ENCODE measurements around the gene RAB3C.

DNA sequence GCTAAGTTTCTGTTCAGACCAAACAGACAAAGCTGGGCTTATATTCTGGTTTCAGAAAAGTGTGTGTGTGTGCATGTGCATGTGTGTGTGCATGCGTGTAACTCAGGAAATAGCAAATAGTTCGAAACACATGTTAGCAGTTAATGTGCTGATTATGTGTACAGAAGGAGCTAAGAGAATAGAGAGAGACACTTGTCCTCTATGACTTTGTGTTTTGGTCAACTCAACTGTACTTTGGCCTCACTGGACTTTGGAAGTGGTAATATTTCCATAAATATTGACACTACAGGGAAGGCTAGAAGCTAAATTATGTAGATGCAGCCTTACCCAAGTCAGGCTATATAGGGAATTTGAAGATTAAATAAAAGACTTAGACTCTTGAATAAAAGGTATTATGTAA, 155.5 kb downstream of the RAB3C start:
- TF ChIP-seq, protein P1, sequence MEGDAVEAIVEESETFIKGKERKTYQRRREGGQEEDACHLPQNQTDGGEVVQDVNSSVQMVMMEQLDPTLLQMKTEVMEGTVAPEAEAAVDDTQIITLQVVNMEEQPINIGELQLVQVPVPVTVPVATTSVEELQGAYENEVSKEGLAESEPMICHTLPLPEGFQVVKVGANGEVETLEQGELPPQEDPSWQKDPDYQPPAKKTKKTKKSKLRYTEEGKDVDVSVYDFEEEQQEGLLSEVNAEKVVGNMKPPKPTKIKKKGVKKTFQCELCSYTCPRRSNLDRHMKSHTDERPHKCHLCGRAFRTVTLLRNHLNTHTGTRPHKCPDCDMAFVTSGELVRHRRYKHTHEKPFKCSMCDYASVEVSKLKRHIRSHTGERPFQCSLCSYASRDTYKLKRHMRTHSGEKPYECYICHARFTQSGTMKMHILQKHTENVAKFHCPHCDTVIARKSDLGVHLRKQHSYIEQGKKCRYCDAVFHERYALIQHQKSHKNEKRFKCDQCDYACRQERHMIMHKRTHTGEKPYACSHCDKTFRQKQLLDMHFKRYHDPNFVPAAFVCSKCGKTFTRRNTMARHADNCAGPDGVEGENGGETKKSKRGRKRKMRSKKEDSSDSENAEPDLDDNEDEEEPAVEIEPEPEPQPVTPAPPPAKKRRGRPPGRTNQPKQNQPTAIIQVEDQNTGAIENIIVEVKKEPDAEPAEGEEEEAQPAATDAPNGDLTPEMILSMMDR (conservative IDR thresholded peaks at IDR 0.05 in 1 of 2, IDR thresholded peaks at IDR 0.05 in 1 of 2; ENCODE audit: low read depth in 1 of 2, low read length in 2 of 2) = no peak
- TF ChIP-seq EZH2 (IDR thresholded peaks at IDR 0.05; ENCODE audit: low read length, missing control alignments) = no peak
